Stimulated activated CD4-positive, alpha-beta T cell treated with anti-CD3 and anti-CD28 coated beads, Interleukin-1b, Interleukin-23, amount 100 ng/mL, for 4 hours (primary cell): ENCODE data around the gene PIK3CD.

Experiments
- DNase-seq, 2 donors: peaks; one replicate each; pipeline ENCODE4 v3.0.0-alpha.2; 2020; ENCODE audit warnings: low read depth in 2 of 2

PIK3CD gene

GRCh38 chr1:9768983-9769382 lies 117.5 kb downstream of the PIK3CD start:
- no peak for DNase-seq

- DNase-seq: no peak
These were observed 118.8 kb downstream of the PIK3CD start for GRCh38 chr1:9770298-9770697.

- DNase-seq: no peak
These were observed 123.5 kb downstream of the PIK3CD start for GRCh38 chr1:9774712-9775679.

GRCh38 chr1:9776685-9777084 lies 125.2 kb downstream of the PIK3CD start:
- no peak for DNase-seq
